NCI-H748 treated with DMSO at 0.1 percent for 48 hours (cell line): ENCODE measurements around the gene TTC22.

Experiments
- DNase-seq: peaks from one replicate; lab custom pipeline; 2025; lab: John Stamatoyannopoulos, UW

Gene TTC22

DNA sequence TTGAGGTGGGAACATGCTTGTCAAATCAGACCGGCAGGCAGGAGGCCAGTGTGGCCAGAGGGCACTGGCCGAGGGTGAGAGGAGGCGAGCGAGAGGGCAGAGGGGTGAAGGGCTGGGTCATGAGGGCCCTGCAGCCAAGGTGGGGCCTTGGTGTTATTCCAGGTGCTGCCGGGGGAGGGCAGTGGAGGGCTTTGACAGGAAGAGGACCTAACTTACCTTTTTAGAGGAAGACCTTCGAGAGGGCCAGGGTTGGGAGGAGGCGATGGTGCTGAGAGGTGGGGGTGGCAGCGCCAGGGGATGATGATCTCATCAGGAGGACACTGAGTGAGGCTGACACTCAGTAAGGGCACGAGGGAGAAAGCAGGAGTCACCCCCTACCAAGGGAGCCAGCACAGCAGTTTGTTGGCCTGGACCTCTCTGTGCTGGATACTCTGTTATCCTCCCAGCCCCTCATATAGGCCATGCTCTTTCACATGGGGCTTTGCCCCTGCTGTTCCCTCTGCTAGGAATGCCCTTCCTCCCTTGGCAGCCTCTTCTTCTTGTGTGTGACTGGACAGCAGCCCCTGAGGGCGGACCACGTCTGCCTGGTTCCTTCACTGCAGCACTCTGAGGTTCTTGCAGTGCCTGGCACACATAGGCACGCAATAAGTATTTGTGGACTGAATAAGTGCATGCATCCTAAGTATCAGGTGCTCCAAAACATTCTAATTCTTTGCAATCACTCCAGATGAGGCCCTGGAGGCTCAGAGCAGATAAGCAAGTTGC, 7.5 kb upstream of the TTC22 start:
- no peak for DNase-seq

- DNase-seq: no peak
Observed at GRCh38 chr1:54807756-54808155, 6.6 kb upstream of the TTC22 start.

DNA sequence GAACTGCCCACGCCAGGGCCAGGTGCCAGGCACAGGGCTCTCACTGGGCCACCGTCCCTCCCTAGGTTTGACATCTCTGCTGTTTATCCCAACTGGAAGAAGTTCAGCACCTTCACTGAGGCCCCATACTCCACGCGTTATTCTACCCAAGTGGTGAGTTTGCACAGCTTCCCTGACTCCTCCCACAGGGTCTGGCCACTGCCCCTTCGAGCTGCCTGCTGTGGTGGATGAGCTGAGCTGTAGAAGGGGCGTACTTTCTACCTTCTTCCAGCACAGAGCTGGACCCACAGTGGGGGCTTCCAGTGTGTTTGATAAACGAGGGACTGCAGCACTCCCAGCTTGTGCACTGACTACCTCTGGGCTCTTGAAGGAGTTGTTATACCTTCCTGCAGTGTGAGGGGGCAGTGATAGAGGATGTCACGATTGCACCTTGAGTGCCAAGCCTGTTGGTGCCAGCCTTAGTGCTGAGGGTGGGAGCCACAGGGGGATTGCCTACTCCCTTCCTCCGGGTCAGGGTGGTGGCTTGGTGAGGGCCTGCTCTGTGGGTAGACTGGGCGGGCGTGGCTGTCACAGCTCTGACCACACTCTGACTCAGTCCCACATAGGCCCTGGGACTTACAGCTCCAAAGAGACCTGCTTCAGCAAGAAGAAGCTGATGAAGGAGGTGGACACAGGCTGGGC, 5.9 kb upstream of the TTC22 start:
- DNase-seq: no peak

DNA sequence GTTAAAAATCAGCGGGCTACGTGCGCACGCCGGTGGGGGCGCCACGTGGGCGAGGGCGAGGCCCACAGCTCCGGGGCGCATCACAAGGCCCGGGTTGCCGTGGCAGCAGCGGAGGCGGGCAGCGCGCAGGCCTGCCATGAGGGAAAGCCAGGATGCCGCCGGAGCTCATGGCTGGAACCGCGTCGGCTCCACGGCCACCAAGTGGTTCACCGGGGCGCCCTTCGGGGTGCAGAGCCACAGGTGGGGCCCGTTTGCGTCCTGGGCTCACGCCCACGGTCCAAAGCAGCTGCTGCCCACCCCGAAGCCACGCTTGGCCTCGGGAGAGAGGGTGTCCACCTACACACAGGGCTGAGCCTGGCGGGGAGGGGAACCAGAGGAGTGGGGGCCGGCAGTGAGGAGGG, 4.9 kb upstream of the TTC22 start:
- no peak for DNase-seq

- DNase-seq: no peak
Observed at GRCh38 chr1:54805466-54805865, 4.3 kb upstream of the TTC22 start.

- no peak for DNase-seq
Observed at GRCh38 chr1:54804471-54805132, 3.5 kb upstream of the TTC22 start.

DNA sequence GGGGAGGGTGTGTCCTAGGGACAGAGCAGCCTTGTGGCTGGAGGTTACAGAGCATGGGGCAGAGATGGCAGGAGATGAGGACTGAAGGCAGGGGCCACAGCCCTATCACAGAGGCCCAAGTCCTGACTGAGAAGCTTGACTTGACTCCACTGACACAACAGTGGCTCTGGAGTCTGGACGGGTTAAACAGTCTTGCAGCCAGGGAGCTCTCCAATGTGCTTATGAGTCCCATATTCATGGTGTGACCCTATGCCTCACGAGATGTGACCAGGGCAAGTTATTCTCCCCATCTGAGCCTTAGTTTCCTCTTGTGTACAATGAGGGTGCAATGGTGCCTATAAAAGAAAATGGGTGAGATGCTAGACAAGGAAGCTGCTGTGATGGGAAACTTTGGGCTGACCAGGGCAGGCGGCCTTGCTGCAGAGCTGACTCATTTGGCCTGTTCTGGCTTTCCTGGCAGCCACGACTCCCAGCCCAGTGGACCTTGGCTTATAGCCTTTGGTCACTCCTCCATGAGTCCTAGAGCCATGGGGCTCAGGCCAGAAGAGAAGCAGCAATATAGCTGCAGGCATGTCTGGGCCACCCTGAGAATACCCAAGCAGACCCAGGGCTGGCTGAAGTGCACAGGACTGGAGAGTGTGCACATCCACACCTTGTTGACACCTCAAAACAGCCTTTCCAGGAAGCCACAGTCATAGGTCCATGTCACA, 2.8 kb upstream of the TTC22 start:
- DNase-seq: no peak

DNA sequence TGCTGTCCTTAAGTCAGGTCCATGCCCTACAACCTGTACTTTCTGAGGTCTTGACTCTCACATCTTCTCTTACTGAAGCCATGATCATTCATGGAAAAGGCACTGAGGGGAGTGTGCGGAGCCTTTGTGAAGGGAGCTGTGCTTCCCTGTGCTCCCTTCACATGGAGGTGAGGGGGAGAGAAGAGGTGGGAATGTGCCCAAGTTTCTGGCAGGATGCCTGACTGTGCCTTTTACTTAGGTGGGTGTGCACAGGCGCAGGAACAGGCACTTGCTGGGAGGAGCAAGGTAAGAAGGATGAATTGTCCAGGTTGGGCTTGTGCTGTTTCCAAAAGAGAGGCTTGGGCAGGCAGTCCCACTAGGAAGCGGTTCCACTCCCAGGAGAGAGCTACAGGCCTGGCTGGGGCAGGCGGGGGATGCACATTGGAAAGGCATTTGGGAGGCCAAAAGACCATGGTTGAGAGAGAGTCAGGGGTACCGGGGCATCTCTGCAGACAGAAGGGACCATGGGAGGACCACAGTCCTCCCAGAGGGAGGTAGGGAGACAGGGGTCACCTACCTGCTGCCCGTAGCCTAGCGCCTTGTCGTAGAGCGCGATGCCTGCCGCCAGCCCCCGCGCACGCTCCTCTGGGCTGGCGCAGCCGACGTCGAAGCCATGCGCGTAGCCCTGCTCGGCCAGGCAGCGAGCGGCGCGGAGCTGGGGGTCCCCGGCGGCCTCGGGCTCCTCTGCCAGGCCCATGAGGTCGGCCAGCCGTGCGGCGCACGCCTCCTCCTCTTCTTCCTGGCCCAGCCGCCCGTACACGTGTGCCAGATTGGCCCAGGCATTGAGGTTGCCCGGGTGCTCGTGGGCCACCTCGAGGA, 853 bp downstream of the TTC22 start:
- DNase-seq: no peak

DNA sequence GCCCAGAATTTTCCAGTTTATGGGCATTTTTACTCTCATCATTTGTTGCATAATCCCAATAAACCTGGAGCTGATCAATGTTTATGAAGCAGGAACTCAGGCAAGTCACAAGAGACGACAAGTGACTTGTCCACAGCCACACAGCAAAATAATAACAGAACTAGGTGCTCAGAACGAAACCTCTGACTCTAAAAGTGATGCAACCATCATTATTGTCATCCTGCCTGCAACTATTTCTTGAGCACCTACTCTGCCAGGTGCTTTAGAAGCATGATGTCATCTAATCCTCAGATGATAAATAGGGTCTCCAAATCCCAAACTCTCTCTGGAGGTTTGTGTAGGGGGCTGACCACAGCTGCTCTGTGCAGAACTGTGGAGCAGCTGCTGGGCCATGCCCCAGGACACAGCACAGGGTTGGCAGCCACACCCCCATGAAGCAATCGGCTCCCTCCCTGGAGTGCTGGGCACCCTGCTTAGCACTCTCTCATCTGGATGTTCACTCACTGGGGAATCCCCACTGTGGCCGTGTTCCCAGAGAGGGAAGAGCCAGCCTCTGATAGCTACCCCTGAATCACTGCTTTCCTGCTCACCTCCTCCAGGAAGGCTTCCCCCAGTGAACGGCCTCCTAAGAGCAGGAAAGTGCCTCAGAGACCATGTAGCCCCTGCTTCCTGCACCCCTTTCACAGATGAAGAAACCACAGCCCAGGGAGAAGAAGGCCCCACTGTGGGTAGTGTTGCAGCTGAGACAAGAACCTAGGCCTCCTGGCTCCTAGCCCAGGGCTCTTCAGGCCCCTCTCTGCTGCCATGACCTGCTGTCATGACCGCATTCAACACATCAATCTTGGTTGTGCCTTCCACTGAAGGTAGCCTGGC, 2.1 kb downstream of the TTC22 start:
- no peak for DNase-seq

DNA sequence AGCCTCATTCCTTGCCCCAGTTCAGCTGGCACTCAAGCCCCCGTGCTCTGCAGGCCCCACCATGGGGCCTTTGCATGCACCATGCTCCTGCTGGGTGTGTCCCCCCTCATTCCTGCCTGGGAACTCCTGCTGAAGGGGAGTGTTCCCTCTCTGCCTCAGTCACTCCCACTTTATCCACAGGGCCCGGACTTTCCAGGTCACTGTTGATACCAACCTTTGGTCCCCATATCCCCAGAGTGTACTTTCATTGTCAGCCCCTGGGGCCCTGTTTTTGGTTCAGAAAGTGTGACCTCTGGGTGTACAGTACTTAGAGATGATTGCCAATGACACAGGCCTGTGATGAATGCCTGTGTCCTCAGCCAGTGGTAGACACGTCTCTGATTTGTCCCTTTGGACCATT, 2.9 kb downstream of the TTC22 start:
- DNase-seq: no peak

DNA sequence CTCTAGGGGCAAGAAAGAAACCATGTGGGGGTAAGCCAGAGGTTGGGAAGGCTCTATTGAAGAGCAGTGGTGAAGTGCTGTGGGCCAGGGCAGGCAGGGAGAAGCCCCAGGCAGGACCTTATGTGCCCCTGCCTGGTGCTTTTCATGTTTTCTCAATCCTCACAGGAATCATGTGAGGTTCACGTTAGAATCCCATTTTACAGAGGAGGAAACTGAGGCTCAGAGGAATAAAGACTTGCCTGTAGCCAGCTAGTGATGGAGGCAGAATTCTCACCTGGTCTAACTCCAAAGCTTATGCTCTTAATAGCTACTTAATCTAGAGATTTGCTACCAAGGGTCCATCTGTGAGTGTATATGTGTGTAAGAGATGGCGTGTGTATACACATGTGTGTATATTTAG, 4.2 kb downstream of the TTC22 start:
- no peak for DNase-seq

DNA sequence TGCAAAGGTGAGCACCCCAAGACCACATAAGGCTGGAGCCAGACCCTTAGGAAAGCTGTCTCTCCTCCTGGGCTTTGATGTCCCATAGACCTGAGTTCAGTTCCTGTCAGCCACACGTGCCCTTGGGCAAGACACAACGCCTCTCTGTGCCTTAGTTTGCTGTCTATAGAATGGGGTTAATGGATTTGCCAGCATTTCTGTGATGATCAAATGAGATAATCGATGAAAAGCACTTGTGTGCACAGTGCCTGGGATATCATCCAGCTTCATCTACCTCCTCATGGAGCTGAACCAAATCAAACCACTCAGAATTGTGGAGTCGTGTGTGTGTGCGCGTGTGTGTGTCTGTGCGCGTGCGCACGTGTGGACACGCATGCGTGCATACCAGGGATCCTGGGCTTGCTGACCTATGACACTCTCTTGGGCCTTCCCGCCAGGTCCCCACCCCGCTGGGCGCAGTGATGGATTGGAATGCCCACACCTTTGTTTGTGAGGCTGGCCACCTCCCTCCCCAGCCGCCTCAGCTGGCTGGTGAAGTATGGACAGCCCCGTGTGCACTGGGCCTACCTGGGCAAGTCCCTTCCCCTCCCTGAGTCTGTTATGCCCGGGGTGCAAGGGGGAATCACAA, 5.2 kb downstream of the TTC22 start:
- DNase-seq: no peak

GRCh38 chr1:54795356-54795665, 5.8 kb downstream of the TTC22 start:
- no peak for DNase-seq

- DNase-seq: no peak
Observed at GRCh38 chr1:54794451-54795355, 6.4 kb downstream of the TTC22 start.

DNA sequence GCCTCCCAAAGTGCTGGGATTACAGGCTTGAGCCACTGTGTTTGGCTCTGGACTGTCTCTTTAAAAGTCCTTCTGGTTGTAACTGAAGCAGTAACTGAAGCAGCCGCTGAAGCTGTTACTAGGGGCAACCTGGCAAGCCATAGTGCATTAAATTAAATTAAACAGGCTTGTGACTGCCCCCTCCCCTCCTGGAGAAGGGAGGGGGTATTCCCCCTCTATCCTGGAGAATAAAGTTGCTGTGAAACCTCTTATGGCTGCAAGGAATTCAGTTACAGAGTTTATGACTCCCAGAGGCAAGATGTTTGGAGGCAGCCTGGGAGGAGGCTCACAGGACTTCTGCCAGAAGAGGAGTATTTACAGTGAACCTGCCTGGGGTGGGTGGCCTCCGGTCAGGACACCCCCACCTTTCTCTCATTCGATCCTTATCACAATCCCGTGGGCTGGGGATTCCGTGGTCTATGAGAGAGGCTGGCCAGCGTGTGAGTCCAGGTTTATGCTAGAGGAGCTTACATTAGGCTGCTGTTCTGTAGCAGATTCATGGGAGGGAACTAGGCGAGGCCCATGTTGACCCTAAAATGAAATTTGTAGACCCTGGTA, 8.3 kb downstream of the TTC22 start:
- no peak for DNase-seq

- DNase-seq: peak; percentile 13
Observed at GRCh38 chr1:54791880-54792522, 9.1 kb downstream of the TTC22 start.

GRCh38 chr1:54788459-54788858, 12.7 kb downstream of the TTC22 start:
- no peak for DNase-seq

DNA sequence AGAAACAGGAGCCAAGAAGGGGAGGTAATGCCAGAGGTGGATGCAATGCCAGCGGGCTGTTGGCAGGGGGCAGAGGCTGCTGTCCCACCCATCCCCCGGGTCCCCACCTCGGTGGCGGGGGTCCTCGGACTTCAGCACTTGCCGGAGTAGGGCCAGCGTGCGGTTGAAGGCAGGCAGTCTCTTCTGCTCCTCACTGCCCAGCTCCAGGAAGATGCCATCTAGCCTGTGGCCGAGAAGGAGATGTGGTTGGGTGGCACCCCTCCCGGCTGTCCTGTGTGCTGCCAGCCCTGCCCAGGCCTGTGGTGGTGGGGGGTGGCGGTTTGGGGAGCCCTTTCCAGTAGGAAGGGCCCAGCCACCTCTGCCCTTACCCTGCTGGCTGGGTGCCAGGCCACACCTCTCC, 13.5 kb downstream of the TTC22 start:
- DNase-seq: no peak
